Astrocyte of the cerebellum (primary cell): ENCODE results near the gene CAD.

Experiments
- DNase-seq: peaks from one replicate; pipeline ENCODE4 v3.0.0-alpha.2; 2011; ENCODE audit warnings: low read depth
- H3K4me3 ChIP-seq: 2 replicates; pipeline ENCODE4 v1.5.1; 2011; ENCODE audit warnings: mild to moderate bottlenecking, low read depth, low read length, moderate library complexity
- CTCF ChIP-seq: IDR thresholded peaks from 2 replicates; pipeline ENCODE4 v1.5.1; 2012; ENCODE audit warnings: low read length, low read depth, moderate library complexity, mild to moderate bottlenecking; ENCODE audit errors: missing control alignments
- in situ Hi-C: cut with HindIII; loops from 2 replicates; pipeline ENCODE4 v1.10.0; 2017; ENCODE audit warnings: low sequenced_read_pairs

Gene CAD

GRCh38 chr2:27278010-27278409 is 60.8 kb downstream of the CAD start:
- in situ Hi-C loops = no loop called here
- no peak for TF ChIP-seq CTCF
- no peak for DNase-seq
- no peak overlapping the region for H3K4me3 ChIP-seq

GRCh38 chr2:27280826-27281225 is 63.7 kb downstream of the CAD start:
- no peak overlapping the region for H3K4me3 ChIP-seq
- TF ChIP-seq CTCF = no peak
- no peak for DNase-seq
- in situ Hi-C loops = no loop called here

GRCh38 chr2:27281442-27281841 is 64.3 kb downstream of the CAD start:
- no peak for DNase-seq
- in situ Hi-C loops = no loop called here
- TF ChIP-seq CTCF = no peak
- no peak overlapping the region for H3K4me3 ChIP-seq

- no peak within 1 kb of the TSS for H3K4me3 ChIP-seq
- TF ChIP-seq CTCF = no peak
- in situ Hi-C loops = no loop called here
- DNase-seq = no peak
These were observed 64.8 kb downstream of the CAD start, which contains the start of gene TRIM54 for GRCh38 chr2:27281855-27282559. TSS of gene TRIM54 (plus strand) at chr2:27282429. CDS start at chr2:27282732, 303 bp downstream.

- in situ Hi-C loops = no loop called here
- H3K4me3 ChIP-seq = no peak overlapping the region
- no peak for DNase-seq
These were observed 65.7 kb downstream of the CAD start for GRCh38 chr2:27282892-27283291.

GRCh38 chr2:27284996-27285395 is 67.8 kb downstream of the CAD start:
- in situ Hi-C loops = no loop called here
- H3K4me3 ChIP-seq = no peak overlapping the region
- no peak for TF ChIP-seq CTCF
- DNase-seq = no peak

More at GRCh38 chr2:27282892-27283291, 65.7 kb downstream of the CAD start:
- TF ChIP-seq CTCF = no peak

GRCh38 chr2:27285481-27285880 is 68.3 kb downstream of the CAD start:
- no peak for DNase-seq
- in situ Hi-C loops = no loop called here
- no peak overlapping the region for H3K4me3 ChIP-seq
- no peak for TF ChIP-seq CTCF
